NCI-H1105 treated with DMSO at 0.1 percent for 48 hours (cell line): ENCODE data around the gene UNC50.

Source experiments
- DNase-seq: peaks from one replicate; lab custom pipeline; 2025; lab: John Stamatoyannopoulos, UW

UNC50 gene

GRCh38 chr2:98665677-98666076 is 57.3 kb downstream of the UNC50 start:
- DNase-seq, result no peak
